Adrenal gland (tissue), 5 donors: ENCODE measurements around the gene ATG9B.

Experiments used
- CTCF ChIP-seq, 6 experiments: fragments of 450-650 bp in 4 of 6; fragments of 200-600 bp in 2 of 6; sonication (generic) in 1 of 6; IDR thresholded peaks; 1 replicate in 5 of 6; 2 replicates in 1 of 6; pipeline versions ENCODE4 v1.5.1 to v1.8.0; 2016 to 2021; ENCODE audit warnings: antibody characterized with exemption in 6 of 6, mild to moderate bottlenecking in 2 of 6, moderate library complexity in 1 of 6
- POLR2A ChIP-seq, 2 donors: fragments of 450-650 bp; IDR thresholded peaks; one replicate each; pipeline ENCODE4 v1.6.1; 2017; ENCODE audit warnings: antibody characterized with exemption in 2 of 2, mild to moderate bottlenecking in 2 of 2, moderate library complexity in 1 of 2
- donor health status: DM: no; HTN: no; CAD: no.

GRCh38 chr7:151048911-151049463, 24.7 kb upstream of the ATG9B start:
- TF ChIP-seq CTCF (IDR thresholded peaks at IDR 0.05) (no peak), POLR2A (IDR thresholded peaks at IDR 0.05) (no peak)
